B cell (primary cell): Measurements from ENCODE around the gene GATM.

ENCODE experiments used
- CTCF ChIP-seq: fragments of 200-600 bp; IDR thresholded peaks from one replicate; pipeline ENCODE4 v1.8.0; 2022; ENCODE audit warnings: antibody characterized with exemption, mild to moderate bottlenecking
- EZH2 ChIP-seq: IDR thresholded peaks from 2 replicates; pipeline ENCODE4 v1.6.1; 2012; ENCODE audit warnings: borderline replicate concordance, low read depth, mild to moderate bottlenecking, moderate library complexity, low read length; ENCODE audit not compliant: insufficient read depth, poor library complexity, severe bottlenecking

DNA sequence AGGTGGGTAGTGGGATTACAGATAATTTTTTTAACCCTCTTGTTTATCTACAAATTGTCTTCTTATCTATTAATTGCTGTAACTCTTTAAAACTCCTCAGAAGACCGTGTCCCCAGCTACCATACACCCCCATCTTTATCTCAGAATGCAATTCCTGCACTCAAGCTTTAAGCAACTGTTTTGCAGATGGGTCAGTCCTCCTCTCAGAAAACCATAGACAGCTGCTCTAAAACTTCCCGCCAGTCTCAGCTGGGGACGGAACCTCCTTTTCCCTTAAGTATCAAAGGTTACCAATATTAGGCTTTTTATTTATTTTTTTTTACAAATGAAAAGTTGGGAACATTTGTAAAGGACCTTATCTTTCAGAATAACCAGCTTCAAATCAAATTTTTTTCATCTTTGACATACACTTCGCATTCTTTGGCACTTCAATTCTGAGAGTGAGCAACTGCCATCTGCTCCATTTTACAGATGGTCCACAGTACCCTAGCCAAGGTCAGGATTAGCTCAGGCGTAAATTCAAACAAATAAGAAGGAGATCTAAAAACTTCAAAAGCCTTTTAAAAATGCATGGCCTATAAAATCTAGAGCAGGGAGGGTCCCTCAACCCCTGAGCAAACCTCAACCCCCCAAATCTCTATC, 1.3 kb downstream of the GATM start:
- no peak for TF ChIP-seq CTCF
- TF ChIP-seq EZH2: no peak
